ENCODE data around the gene TMEM62. TPM values are rescaled to one million over a fixed set of nuclear protein-coding genes. Genes with fewer than 3 reads are reported as not detected.

Gene TMEM62
- total RNA-seq = 11.4 and 25.8 TPM in 2 replicates

DNA sequence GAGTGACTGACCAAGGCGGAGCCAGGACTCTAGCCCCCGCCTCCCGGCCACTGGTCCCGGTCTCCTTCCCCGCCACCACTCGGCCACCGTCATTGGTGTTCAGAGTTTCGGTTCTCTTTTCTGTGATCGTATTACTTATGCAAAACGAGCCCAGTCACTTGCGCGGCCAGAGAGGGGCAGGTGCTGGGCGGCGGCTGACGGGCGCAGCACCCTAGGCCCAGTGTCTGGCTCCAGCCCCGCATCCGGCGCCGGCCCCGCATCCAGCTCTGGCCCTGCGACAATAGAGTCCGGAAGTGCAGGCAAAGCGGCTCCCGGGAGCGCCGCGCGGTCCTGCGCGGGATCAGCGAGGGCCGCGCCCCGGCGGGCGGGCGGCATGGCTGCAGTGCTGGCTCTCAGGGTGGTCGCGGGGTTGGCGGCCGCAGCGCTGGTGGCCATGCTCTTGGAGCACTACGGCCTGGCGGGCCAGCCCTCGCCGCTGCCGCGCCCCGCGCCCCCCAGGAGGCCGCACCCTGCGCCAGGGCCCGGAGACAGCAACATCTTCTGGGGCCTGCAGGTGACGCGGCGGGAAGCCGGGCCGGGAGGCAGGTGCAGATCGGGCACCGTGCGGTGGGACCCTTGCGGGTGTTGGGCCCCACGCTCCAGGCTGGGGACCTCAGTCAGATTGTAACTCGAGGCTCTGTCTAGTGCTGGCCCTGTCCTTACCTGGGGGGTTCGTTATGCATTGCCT is at the start of gene TMEM62:
Gene TMEM62, plus strand, starts transcription at position 157 of the 727 bp plus-strand sequence. Its CDS starts 217 bp downstream, at position 374.

GRCh38 chr15:43105778-43106485 is 27.5 kb upstream of the TMEM62 start, which contains the start of gene UBR1:
Gene UBR1 (minus strand): TSS chr15:43106038. CDS start chr15:43106022, 16 bp downstream.

DNA sequence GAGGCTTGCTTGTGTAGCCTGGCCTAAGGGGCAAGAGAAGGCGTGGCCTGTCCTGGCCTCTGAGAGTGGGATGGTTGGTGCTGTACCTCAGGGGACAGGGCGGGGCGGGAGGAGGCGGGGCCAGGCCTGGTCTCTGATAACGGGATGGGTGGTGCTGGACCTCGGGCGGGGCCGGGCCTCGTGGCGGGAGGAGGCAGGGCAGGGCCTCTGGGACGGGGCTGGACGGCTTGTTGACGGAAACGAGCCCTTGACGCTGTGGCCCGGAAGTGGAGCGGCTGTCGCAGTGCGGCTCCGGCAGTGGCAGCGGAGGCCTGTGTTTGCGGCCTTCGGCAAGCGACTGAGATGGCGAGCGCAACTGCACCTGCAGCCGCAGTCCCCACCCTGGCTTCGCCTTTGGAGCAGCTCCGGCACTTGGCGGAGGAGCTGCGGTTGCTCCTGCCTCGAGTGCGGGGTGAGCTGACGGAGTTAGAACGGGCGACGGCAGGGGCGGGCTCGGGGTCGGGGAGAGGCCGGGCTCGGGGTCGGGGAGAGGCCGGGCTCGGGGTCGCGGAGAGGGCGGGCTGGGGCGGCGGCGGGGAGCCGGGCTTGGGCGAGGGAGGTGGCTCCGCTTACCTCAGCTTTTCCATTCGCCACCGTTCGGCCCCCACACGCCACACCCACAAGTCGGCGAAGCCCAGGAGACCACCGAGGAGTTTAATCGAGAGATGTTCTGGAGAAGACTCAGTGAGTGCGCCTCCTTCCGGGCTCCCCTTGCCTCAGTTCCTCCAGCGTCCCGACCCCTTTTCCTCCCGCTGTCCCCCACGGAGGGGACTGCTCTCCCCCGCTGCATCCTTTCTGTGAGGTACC is 52.0 kb downstream of the TMEM62 start, which contains the start of gene CCNDBP1:
Gene CCNDBP1, plus strand, starts transcription at position 247 of the 846 bp plus-strand sequence. Its CDS starts 96 bp downstream, at position 343.

GRCh38 chr15:43220991-43221403 is 87.6 kb downstream of the TMEM62 start, which contains the start of gene EPB42:
Gene EPB42 (minus strand): TSS chr15:43221018. CDS start chr15:43220825, 193 bp downstream.

Small RNAs within 50 kb of the gene (small RNA-seq; reads per million reads assigned to genes)
- gene AC068724.2 (ENCODE audit: low replicate concordance) = not detected

Other genes with a start within 250 kb of the TMEM62 start
- 8.0 and 8.1 TPM in 2 replicates for gene TTBK2, start 212.8 kb upstream of the TMEM62 start, total RNA-seq
- 29.5 and 58.6 TPM in 2 replicates for gene UBR1, start 27.5 kb upstream of the TMEM62 start, total RNA-seq
- 66.5 and 79.0 TPM in 2 replicates for gene CCNDBP1, start 51.8 kb downstream of the TMEM62 start, total RNA-seq
- not detected in 2 replicates for gene EPB42, start 87.4 kb downstream of the TMEM62 start, total RNA-seq
- not detected in 2 replicates for gene TGM5, start 133.3 kb downstream of the TMEM62 start, total RNA-seq
- not detected in 2 replicates for gene TGM7, start 168.7 kb downstream of the TMEM62 start, total RNA-seq
- gene LCMT2, start 197.0 kb downstream of the TMEM62 start, total RNA-seq = 5.5 and 9.9 TPM in 2 replicates
- gene ZSCAN29, start 237.5 kb downstream of the TMEM62 start, total RNA-seq = 25.5 and 32.6 TPM in 2 replicates
- 5.5 and 13.9 TPM in 2 replicates for gene TUBGCP4, start 237.5 kb downstream of the TMEM62 start, total RNA-seq

All from placental pericyte (primary cell).